CD1c-positive myeloid dendritic cell (primary cell): ENCODE results near the gene HTR3B.

Source experiments
- DNase-seq: peaks from one replicate; pipeline ENCODE4 v3.0.0-alpha.2; 2016; ENCODE audit errors: extremely low spot score

HTR3B gene

GRCh38 chr11:113991170-113991569 lies 86.6 kb downstream of the HTR3B start:
- no peak for DNase-seq

GRCh38 chr11:113991718-113992458 lies 87.3 kb downstream of the HTR3B start:
- DNase-seq = no peak

- no peak for DNase-seq
These were observed 88.0 kb downstream of the HTR3B start for GRCh38 chr11:113992459-113993110.

GRCh38 chr11:113994077-113994954 lies 89.7 kb downstream of the HTR3B start:
- peak; percentile 31 for DNase-seq
